ENCODE results near the gene TFF3.

- TF ChIP-seq CTCF (IDR thresholded peaks at IDR 0.05; ENCODE audit: low read length) = no peak
- TF ChIP-seq EZH2 (optimal IDR thresholded peaks at IDR 0.05; ENCODE audit: low read depth, low read length) = no peak
- TF ChIP-seq EZH2phosphoT487 (IDR thresholded peaks at IDR 0.05; ENCODE audit: low read length) = no peak
These were observed 31.8 kb upstream of the TFF3 start for GRCh38 chr21:42346866-42347600.

Data from MM.1S (cell line).